Measurements from ENCODE around the gene NAXD.
"Not testable (repeated sequence)": the region's sequence is repeated elsewhere in the genome, so short reads cannot be mapped to it uniquely, and the experiment has no call there.

The NAXD gene

GRCh38 chr13:110628477-110628793, 13.1 kb downstream of the NAXD start:
- DNase-seq (ENCODE audit: low spot score) = no peak

- DNase-seq (ENCODE audit: low spot score) = no peak
Measured at GRCh38 chr13:110628952-110629701, 13.8 kb downstream of the NAXD start.

- DNase-seq (ENCODE audit: low spot score) = no peak
Measured at GRCh38 chr13:110629735-110630134, 14.4 kb downstream of the NAXD start.

GRCh38 chr13:110630566-110631119, 15.3 kb downstream of the NAXD start:
- DNase-seq (ENCODE audit: low spot score) = no peak

- not testable (repeated sequence) for DNase-seq (ENCODE audit: low spot score)
Measured at GRCh38 chr13:110632255-110632654, 16.9 kb downstream of the NAXD start.

DNA sequence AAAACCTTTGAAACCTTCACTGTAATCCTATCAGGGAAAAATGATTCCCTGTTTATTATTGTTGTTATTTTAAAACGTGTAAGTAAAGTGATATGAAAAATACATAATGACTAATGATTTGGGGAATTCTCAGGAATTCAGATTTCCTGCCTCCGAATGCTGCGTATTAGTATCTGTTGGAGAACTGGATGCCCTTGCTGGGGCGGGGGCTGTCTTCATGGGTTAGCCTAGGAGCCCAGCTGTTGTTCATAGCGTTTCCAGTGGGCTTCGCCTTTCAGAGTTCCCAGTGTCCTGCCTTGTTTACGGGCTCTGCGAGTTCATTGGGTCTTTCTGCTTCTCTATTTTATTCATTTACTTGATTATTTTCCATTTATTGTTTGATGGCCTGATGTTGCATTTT, 18.4 kb downstream of the NAXD start:
- no peak for DNase-seq (ENCODE audit: low spot score)

- DNase-seq (ENCODE audit: low spot score) = peak; percentile 8
Measured at GRCh38 chr13:110634558-110634957, 19.2 kb downstream of the NAXD start.

DNA sequence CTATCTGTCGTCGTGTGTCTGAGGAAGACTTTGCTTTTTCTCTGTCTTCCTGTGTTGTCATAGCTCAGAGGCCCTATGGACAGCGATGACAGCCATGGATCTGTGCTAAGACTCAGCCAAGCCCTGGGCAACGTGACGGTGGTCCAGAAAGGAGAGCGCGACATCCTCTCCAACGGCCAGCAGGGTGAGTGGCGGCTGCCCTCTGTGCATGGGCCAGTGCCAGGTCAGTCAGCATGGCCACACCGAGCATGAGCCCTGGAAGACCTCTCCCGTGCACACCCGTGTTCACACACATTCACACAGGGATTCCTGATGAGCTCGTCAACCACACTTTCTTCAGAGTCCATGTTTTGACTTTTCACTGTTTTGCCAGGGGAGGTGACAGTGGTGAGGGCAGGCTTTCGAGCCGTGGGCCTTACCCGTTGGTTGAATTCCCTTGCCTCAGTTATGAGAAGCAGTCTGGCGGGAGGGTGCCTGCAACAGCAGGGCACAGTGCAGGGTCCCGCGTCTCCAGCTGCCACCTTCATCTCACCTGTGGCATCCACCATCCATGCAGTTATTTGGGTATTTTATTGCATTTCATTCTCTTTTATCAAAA, 20.2 kb downstream of the NAXD start:
- no peak for DNase-seq (ENCODE audit: low spot score)

DNA sequence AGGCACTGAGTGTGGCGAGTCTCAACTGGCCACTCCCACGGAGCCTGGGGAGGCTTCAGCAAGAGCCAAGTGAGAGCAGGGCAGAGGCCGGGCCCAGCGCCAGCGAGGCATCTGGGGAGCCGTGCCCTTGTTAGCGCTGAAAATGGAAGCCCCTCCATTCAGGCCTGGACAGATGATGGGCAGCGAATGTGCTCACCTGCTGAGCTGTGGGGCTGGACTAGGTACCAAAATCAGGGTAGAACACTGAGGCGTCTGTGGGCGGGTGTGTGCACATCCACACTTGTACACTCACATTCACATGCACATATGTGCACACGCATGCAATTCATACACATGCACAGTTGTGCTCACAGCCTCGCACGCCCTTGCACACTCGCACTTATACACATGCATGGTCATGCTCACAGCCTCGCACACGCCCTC, 20.7 kb downstream of the NAXD start:
- DNase-seq (ENCODE audit: low spot score) = no peak

GRCh38 chr13:110636701-110637201, 21.4 kb downstream of the NAXD start:
- no peak for DNase-seq (ENCODE audit: low spot score)

DNA sequence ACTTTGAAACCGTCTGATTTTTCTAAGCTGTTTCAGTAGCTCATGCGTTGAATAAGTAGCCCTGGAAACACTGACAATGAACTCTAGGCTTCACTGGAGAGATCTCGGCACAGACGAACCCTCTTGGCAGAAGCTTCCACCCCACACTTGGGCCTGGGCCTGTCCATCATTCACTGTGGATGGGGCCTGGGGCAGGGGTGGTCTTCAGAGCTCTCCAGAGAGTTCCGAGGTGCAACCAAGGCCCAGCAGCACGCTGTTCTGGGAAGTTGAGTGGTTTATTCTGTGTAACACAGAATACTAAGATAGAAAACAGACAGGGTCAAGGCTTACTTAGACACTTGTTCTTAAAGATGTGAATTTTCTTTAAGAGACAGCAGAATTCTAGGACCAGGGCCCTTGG, 21.9 kb downstream of the NAXD start:
- DNase-seq (ENCODE audit: low spot score) = no peak

DNA sequence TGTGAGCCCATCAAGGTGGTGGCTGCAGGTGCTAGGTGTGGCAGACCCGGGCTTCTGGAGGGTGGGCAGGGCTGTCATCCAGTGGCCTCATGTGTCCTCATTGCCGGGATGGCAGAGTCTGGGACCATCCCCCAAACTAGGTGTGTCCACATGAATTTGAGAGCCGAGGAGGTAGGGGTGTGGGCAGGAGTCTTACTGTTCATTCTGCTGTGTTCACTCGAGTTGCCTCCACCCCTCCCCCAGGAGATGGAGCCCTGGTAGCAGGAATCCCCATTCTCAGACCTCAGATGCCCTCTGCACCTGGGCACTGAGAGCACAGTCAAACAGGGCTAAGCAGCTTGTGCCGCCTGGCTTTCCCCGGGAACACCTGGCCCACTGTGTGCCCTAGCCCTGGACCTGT, 22.4 kb downstream of the NAXD start:
- no peak for DNase-seq (ENCODE audit: low spot score)

DNA sequence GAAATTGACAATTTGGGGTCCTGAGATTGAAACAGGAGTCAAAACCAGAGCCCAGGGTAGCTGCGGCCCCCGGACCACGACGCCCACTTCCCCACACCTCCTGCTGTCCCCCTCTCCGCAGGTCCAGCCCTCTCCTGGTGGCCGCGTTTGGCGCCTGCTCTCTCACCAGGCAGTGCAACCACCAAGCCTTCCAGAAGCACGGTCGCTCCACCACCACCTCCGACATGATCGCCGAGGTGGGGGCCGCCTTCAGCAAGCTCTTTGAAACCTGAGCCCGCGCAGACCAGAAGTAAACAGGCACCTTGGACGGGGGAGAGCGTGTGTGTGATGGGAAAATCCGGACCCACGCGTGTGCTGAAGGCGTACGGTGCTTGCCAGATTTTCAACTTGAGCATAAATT, 22.9 kb downstream of the NAXD start:
- no peak for DNase-seq (ENCODE audit: low spot score)

DNA sequence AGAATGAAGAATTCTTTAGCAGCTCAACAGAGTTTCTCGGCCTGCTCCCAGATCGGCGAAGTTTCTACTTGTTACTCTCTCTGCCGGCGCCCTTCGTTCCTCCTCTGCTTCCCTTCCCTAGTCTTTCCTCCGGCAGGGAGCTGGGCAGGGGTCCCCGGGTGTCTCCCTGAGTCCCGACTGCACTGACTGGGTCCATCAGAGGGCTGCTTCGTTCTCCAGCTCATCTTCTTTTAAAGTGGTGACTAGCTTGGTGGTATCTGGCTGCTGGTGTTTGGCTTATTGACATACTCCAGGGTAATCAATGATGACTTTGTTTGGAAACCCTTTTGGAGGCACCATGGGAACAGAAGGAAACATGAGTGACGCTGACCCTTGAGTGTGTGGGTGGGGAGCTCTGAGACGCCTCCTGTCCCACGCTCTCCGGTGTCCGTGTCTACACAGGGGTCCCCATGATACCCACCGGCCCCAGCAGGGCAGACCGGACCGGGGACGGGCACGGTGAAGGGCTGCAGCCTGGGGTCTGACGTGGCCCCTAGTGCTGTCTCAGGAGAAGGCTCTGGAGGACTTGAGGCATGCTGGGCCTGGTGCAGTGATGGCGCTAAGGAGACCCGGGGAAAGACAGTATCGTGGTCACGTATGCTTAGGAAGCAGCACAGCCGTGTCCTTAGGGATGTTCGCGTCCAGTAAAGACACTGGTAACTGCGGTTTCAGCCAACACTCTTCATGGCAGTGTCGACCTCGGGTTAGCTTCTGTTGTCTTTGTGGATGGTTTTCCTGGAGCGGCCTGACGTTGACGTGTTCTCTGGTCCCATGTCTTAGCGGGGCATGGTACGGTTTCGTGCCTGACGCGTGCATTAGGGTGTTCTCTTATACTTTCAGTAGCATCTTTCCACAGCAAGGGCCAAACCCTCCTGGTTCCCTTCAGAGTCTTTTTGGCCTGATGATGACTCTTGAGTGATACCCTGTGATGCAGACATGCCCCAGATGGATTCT, 23.8 kb downstream of the NAXD start:
- DNase-seq (ENCODE audit: low spot score) = no peak

DNA sequence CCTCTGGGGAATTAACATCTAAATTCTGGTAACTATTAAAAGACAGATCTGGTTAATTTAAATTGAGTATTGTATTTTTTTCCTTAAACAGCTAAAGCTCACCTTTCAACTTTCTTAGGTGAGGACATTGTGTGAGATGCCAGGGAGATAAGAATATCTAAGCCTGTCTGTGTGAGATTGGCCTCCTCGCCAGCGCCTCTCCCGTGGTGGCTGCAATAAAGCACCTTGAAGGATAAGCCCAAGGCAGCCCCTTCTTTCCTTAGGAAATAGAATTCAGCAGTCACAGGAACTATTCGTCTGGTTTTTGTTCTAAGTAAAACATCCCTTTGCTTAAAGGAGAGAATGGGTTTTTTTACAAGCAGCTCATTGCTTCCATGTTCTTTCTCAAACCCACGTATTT, 24.6 kb downstream of the NAXD start:
- no peak for DNase-seq (ENCODE audit: low spot score)

DNA sequence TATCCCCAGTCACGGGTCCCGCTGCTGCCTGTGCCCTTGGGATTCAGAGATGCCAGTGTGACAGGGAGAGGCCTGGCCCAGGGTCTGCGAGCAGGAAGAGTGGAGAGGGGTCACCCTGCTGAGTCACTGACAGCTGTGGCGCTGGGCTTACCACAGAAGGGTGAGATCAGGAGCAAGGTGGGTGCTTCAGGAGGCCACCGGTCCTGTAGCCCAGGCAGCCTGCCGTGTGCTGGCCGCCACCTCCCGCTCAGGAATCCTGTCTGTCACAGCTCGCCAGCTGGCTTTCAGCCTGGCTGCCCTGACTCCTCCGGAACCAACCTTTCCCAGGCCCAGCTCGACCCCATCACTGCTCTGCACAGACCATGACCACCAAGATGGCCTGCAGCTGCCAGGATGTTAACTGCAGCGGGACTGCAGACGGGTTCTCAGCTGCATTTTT, 25.3 kb downstream of the NAXD start:
- DNase-seq (ENCODE audit: low spot score) = no peak

DNA sequence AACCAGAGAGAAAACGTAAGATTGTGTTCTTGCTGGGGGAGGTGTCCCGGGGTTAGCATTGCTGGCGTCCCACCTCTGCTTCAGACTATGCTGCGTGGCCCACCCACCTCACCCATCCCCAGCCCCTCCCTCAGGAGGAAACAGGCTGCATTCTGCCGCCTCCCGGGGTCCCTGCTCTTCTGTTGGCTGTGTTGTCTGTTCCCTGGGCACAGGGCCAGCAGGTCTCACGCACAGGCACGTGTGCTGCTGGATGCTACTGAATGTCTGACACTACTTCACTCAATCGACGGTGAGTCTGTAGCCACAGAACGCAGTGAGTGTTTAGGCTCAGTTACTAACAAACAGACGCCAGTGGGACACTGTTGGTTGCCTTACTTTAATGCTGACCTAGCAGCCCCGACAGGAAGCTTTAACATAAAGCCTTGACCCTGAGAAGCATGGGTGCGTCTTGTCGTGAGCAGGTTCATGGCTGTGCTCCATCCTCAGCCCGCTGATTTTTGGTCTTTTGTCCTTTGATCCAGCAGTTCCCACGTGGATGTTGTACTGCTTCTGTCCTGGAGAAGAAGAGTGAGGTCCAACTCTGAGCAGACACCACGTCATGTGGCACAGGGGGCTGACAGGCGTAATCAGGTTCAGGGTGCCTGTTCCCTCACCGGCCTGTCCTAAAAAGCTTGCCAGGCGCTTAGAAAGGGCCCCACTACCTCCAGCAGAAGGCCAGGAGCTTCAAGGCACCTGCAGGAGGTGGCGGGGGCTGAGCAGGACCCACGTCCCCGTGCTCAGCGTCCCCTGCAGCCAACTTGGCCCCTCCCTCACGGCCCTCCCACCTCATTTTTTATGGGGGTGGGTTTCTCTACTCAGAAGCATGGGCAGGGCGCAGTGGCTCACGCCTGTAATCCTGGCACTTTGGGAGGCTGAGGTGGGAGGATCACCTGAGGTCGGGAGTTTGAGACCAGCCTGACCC, 26.0 kb downstream of the NAXD start:
- DNase-seq (ENCODE audit: low spot score) = no peak

DNA sequence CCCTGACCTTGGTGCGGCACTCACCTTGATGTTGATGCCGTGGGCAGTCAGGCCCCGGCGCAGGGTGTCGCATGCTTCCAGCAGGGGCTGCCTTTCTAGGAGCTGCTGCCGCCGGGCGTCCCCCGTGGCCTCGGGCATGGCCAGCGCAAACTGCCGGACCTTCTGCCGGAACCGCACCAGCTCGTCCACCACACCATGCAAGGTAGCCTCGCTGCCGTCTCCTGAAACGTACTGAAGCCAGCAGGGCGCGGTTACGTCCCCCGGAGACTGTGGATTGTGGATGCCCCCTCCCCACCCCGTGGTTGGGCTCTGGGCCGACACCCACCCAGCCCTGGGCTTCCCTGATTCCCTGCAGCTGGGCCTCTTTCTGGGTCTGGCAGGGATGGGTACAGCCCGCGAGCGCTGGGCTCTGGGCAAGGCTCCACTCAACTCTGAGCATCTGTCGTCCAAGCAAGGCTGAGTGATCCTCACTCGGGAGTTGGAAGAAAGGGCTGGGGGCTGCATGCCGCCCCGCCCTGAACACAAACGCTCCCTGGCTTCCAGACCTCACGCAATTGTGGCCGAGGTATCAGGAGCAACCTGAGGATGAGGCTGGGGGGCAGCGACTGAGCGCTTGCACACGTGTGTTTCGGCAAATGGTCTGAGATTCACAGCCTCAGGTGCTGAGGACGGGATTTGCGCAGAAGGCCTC, 27.1 kb downstream of the NAXD start:
- DNase-seq (ENCODE audit: low spot score) = no peak

DNA sequence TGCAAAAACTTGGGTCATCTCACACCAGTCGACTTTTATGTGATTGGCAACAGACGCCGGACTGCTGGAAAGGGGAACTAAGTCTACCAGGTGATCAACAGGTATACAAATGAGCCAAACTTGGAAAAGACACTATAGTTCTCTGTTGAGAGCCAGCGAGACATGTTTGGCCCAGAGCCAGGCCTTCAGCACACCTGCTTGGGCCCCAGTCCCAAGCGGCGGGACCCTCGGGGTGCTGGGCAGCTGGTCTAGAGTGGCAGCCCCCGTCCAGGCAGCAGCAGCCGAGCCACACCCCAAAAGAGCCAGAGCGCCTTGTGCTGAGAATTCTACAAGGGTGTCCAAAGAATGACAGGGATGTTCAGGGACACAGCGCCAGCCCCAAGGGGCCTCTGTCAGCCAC, 28.0 kb downstream of the NAXD start:
- no peak for DNase-seq (ENCODE audit: low spot score)

- no peak for DNase-seq (ENCODE audit: low spot score)
Measured at GRCh38 chr13:110643768-110644421, 28.6 kb downstream of the NAXD start.

Data from LoVo (cell line).